ENCODE results near the gene MAP3K3.
A peak's percentile ranks its signal among the peaks of the same experiment; 100 is the strongest.
"Not testable (repeated sequence)": the region's sequence is repeated elsewhere in the genome, so short reads cannot be mapped to it uniquely, and the experiment has no call there.

Gene MAP3K3

GRCh38 chr17:63716426-63716825 lies 94.2 kb downstream of the MAP3K3 start:
- DNase-seq = no peak

GRCh38 chr17:63718988-63719387 lies 96.8 kb downstream of the MAP3K3 start:
- no peak for DNase-seq

GRCh38 chr17:63720194-63720593 lies 98.0 kb downstream of the MAP3K3 start:
- not testable (repeated sequence) for DNase-seq

- DNase-seq = no peak
Observed at GRCh38 chr17:63722403-63722802, 100.2 kb downstream of the MAP3K3 start.

- no peak for DNase-seq
Observed at GRCh38 chr17:63735691-63736090, 113.5 kb downstream of the MAP3K3 start.

GRCh38 chr17:63740464-63741142 lies 118.4 kb downstream of the MAP3K3 start:
- DNase-seq = no peak

- DNase-seq = no peak
Observed at GRCh38 chr17:63741143-63741407, 118.9 kb downstream of the MAP3K3 start.

GRCh38 chr17:63741408-63742173 lies 119.4 kb downstream of the MAP3K3 start, which contains the start of gene STRADA:
Gene STRADA, minus strand, starts transcription at chr17:63741799. Its CDS starts 13,430 bp downstream, at chr17:63728369.
- peak; percentile 97 for DNase-seq
